GM12872 (cell line): Measurements from ENCODE around the gene CLPTM1L.

ENCODE experiments used
- TF ChIP-seq, protein P1 (sequence below): IDR thresholded peaks from 3 replicates; pipeline ENCODE4 v1.5.1; 2011; ENCODE audit warnings: low read depth, mild to moderate bottlenecking, low read length, moderate library complexity; ENCODE audit not compliant: insufficient read depth

CLPTM1L gene, protein sequence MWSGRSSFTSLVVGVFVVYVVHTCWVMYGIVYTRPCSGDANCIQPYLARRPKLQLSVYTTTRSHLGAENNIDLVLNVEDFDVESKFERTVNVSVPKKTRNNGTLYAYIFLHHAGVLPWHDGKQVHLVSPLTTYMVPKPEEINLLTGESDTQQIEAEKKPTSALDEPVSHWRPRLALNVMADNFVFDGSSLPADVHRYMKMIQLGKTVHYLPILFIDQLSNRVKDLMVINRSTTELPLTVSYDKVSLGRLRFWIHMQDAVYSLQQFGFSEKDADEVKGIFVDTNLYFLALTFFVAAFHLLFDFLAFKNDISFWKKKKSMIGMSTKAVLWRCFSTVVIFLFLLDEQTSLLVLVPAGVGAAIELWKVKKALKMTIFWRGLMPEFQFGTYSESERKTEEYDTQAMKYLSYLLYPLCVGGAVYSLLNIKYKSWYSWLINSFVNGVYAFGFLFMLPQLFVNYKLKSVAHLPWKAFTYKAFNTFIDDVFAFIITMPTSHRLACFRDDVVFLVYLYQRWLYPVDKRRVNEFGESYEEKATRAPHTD

DNA sequence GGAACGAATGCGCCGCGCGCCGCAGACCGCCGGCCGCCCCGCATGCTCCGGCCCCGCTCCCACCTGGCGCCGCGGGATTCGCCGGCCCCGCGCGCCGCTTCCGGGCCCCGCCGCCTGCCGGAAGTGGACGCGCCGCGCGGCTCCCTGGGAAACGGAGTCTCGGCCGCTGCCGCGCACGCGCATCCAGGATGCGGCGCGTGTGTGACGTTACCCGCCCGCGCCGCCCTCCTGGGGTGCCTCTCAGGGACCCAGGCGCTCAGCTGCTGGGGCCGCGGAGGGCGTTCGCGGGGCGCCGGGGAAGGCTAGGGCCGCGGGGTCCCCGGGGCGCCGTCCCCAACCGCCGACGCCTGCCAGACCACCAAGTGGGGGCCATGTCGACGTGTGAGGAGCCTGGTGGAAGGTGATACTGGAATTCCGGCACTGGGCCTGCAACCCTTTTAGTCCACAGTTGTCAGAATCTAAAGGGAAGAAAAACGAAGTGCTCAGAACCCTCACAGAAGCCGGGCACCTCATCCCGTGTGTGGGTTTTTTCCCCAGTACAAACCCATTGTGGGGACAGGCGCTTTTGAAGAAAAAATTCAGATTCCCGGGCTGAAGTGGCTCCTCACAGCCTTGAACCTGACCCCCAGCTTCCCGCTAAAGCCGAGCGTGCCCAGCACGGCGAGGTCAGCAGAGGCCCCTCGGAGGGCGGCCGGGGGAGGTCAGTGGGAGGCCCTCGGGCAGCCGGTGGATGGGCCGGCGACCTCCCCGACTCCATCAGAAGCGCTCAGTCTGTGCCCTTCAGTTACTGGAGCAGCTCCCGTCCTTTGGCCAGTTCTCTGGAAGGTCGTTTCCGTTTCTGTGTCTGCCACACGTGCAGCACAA lies at the start of gene CLPTM1L:
TSS of gene CLPTM1L (minus strand) at position 125 of the 864 bp plus-strand sequence. CDS start 258 bp downstream, outside the sequence.
- TF ChIP-seq, protein P1, sequence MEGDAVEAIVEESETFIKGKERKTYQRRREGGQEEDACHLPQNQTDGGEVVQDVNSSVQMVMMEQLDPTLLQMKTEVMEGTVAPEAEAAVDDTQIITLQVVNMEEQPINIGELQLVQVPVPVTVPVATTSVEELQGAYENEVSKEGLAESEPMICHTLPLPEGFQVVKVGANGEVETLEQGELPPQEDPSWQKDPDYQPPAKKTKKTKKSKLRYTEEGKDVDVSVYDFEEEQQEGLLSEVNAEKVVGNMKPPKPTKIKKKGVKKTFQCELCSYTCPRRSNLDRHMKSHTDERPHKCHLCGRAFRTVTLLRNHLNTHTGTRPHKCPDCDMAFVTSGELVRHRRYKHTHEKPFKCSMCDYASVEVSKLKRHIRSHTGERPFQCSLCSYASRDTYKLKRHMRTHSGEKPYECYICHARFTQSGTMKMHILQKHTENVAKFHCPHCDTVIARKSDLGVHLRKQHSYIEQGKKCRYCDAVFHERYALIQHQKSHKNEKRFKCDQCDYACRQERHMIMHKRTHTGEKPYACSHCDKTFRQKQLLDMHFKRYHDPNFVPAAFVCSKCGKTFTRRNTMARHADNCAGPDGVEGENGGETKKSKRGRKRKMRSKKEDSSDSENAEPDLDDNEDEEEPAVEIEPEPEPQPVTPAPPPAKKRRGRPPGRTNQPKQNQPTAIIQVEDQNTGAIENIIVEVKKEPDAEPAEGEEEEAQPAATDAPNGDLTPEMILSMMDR: no peak

DNA sequence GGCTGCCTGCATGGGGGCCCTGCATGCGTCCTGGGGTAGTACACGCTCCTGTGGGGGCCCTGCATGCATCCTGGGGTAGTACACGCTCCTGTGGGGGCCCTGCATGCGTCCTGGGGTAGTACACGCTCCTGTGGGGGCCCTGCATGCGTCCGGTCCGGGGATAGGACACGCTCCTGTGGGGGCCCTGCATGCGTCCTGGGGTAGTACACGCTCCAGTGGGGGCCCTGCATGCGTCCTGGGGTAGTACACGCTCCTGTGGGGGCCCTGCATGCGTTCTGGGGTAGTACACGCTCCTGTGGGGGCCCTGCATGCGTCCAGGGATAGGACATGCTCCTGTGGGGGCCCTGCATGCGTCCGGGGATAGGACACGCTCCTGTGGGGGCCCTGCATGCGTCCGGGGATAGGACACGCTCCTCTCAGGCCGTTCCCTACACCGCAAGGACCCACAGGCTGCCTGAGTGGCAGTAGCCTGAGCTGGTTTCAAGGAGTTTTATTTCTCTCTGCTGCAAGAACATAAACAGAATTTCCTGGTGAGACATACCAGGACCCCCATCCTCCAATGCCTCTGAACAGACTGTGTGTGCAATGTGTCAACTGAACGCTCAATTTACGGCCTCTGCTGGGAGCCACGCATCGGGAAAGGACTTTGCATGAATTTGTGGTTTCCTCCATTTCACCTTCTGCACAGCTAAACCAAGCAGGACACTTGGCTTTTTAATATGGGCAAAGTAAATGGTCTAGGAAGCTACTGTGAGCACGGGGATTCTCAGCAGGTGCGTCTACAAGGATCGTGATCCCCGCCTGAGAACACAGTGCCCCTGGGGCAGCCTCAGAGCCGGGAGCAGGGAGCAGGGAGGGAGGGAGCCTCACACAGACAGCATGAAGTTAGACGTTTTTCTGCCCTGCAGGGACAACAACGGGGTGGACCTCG lies 48.9 kb upstream of the CLPTM1L start:
- TF ChIP-seq, protein P1: no peak

DNA sequence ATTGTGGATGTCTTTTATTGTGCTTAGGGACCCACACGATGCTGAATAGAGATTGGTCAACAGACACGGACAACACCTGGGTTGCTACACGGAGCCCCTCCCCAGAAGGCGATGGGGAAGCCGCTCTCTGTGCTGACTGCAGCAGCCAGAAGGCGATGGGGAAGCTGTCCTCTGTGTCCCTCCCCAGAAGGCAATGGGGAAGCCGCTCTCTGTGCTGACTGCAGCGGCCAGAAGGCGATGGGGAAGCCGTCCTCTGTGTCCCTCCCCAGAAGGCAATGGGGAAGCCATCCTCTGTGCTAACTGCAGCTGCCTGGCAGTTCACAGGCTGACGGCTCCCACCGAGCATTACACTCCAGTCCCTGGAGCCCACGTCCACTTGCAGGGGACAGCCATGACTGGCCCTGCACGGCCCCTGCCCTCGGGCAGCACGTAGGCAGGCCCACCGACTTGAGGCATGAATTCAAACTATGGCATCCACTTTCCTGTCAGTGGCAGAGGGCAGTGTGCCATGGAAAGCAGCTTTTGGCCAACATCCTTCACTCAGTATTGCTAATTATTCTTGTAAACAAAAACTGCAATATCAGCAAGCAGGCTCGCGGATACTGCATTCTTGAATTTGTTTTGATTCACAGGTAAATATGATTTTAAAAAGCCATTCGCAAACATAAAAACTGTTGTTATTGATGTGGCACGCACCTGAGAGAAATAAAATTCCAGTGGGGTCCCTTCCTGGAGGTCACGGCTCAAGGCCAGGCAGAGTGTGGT lies 48.1 kb upstream of the CLPTM1L start:
- TF ChIP-seq, protein P1: no peak

DNA sequence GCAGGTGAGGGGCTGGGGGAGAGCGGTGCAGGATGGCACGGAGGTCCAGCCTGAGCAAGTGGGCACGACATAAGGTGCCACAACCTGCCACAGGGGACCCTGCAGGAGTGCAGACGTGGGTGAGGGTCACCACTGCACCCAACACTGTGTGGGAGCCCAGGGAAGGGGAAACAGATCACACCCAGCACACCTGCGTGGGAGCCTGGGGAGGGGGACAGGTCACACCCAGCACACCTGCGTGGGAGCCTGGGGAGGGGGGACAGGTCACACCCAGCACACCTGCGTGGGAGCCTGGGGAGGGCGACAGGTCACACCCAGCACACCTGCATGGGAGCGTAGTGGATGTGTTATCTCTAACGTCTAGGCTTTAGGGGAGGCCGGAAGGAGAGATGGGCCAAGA lies 47.4 kb upstream of the CLPTM1L start:
- TF ChIP-seq, protein P1: no peak

DNA sequence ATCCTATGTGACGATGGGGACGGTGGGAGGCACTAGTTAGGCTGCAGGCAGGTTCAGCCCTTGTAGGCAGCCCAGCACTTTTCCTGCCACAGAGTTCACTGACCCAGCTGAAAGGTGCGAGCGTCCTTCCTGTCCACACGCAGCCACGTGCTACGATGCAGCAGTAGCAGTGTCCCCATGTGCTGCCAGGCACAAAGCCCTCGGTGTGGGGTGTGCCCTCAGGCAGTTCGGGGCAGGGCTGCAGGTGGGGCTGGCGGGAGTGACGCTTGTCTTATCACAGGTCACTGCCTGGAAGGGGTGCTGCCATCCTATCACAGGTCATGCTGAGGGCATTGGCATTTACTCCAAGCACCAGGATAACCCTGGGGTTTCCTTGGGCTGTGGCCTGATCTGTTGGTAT lies 46.8 kb upstream of the CLPTM1L start:
- TF ChIP-seq, protein P1: no peak

DNA sequence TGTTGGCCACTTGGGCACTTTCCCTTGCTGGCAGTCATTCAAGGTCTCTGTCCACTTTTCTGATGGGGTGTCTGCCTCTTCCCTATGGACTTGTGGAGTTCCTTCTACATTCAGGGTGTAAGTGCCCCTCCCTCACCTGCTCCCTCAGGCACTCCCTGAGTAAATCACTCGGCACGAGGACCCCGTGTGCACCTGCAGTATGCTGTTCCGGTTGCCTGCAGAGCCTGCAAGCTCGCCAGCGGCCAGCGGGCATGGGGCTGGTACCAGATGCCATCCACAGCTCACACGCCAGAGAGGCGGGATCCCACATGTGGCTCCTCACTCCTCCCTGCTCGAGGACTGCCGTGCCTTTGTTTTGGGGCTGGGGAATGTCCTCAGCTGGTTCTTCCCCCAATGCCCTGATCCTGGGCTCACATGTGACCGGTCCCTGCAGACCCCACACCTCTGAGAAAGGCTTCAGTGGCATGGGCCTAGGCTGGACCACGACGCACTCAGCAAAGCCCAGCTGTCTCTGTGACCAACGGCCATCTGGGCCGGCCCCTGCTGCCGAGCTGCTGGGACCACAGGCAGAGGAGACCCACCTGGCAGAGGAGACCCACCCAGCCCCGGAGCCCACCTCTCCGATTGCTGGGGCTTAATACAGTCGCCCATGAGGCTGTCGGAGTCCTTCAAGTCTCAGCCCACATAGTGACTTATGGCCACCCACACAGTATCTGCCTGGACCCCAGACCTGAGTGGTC lies 46.1 kb upstream of the CLPTM1L start:
- TF ChIP-seq, protein P1: no peak
